GM18870 (cell line): ENCODE data around the gene HLA-DQB1.
"Not testable (repeated sequence)": the region's sequence is repeated elsewhere in the genome, so short reads cannot be mapped to it uniquely, and the experiment has no call there.

Source experiments
- ATAC-seq: cut with Tn5 transposase; IDR thresholded peaks from one replicate; pipeline ENCODE4 v1.9.1; 2021; ENCODE audit warnings: moderate library complexity; ENCODE audit not compliant: unreplicated experiment

Gene HLA-DQB1

GRCh38 chr6:32662836-32663235, 3.6 kb downstream of the HLA-DQB1 start:
- ATAC-seq = no peak

- no peak for ATAC-seq
These were observed 4.4 kb downstream of the HLA-DQB1 start for GRCh38 chr6:32662099-32662498.

GRCh38 chr6:32659856-32660595, 6.4 kb downstream of the HLA-DQB1 start:
- ATAC-seq = no peak

GRCh38 chr6:32658268-32658897, 8.1 kb downstream of the HLA-DQB1 start:
- ATAC-seq = no peak

GRCh38 chr6:32657819-32658218, 8.6 kb downstream of the HLA-DQB1 start:
- not testable (repeated sequence) for ATAC-seq

GRCh38 chr6:32657329-32657728, 9.1 kb downstream of the HLA-DQB1 start:
- not testable (repeated sequence) for ATAC-seq

- no peak for ATAC-seq
These were observed 11.2 kb downstream of the HLA-DQB1 start for GRCh38 chr6:32655203-32655710.

GRCh38 chr6:32645047-32645703, 21.3 kb downstream of the HLA-DQB1 start:
- ATAC-seq = no peak

GRCh38 chr6:32643904-32644303, 22.6 kb downstream of the HLA-DQB1 start:
- ATAC-seq = no peak

- no peak for ATAC-seq
These were observed 23.7 kb downstream of the HLA-DQB1 start for GRCh38 chr6:32642720-32643106.

- not testable (repeated sequence) for ATAC-seq
These were observed 24.4 kb downstream of the HLA-DQB1 start for GRCh38 chr6:32641785-32642719.

GRCh38 chr6:32641122-32641521, 25.3 kb downstream of the HLA-DQB1 start:
- no peak for ATAC-seq

GRCh38 chr6:32639440-32640394, 26.7 kb downstream of the HLA-DQB1 start:
- no peak for ATAC-seq

- ATAC-seq = no peak
These were observed 27.8 kb downstream of the HLA-DQB1 start for GRCh38 chr6:32638532-32639219.

- no peak for ATAC-seq
These were observed 28.6 kb downstream of the HLA-DQB1 start for GRCh38 chr6:32637883-32638282.

GRCh38 chr6:32637219-32637880, 29.1 kb downstream of the HLA-DQB1 start, which contains the start of gene HLA-DQA1:
HLA-DQA1 (plus strand) TSS chr6:32637406; CDS start chr6:32637459, 53 bp downstream.
- ATAC-seq = peak; percentile 66

- no peak for ATAC-seq
These were observed 30.8 kb downstream of the HLA-DQB1 start for GRCh38 chr6:32635526-32636123.

GRCh38 chr6:32629793-32630192, 36.7 kb downstream of the HLA-DQB1 start:
- not testable (repeated sequence) for ATAC-seq
